ENCODE data around the gene GTF2F1.

Gene GTF2F1

DNA sequence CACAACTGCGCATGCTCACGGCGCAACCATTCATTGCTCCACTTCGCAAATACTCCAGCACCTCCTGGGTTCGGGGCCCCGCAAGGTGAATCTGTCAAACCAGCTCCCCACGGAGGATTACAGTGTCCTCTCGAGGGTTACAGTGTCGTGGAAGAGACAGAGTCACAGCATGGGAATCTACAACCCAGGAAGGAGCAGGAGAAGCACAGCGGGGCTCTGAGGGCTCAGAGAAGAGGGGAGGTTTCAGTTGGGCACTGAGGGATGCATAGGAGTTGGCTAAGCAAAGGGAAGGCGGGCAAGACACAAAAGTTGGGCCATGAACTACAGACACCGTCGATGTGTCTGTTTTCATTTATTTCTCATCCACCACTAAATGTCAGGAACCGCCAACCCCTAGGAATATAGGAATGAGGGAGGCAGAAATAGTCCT is 1.0 kb upstream of the GTF2F1 start:
- DNase-seq (ENCODE audit: low read depth, low spot score), result peak; percentile 92
- peak overlapping the region; percentile 95 for H3K4me3 ChIP-seq (ENCODE audit: low read length)

DNA sequence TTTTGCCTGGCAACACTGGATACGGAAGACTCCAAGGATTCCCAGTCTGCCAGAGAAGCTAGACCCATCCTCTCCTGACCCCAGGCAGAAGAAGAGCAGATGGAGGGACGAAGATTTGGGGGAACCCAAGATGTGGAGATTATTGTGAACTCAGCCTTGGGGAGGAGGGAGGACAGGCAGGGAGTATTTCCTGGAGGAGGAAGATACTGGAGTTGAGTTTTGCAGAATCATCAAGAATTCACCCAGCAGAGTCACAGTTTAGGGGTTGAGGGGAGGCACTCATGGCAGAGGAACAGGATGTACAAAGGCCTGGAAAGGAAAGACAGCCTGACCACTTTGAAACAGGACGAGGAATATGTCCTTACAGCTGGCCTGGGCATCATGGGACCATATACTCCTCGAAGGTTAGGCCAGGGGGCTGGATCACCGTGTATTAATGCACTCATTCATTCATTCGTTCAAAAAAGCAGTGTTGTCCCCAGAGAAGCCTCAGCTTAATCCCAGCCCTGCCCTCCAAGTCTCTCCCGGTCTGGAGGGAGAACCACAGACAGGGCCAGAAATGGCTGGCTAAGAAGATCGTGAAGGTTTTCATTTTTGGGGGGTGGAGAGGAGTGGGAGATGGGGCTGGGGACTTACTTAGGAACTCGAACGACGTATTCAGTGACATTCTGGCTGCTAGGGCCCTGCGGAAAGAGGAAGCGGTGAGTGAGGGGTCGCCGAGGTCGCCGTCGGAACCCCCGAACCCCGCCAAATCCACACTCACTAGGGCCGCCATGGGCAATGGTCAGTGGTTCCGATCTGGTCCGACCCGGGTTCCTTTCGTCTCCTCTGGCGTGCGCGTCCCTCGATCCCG is 517 bp downstream of the GTF2F1 start:
- H3K4me3 ChIP-seq (ENCODE audit: low read length), result peak overlapping the region; percentile 95
- no peak for DNase-seq (ENCODE audit: low read depth, low spot score)

DNA sequence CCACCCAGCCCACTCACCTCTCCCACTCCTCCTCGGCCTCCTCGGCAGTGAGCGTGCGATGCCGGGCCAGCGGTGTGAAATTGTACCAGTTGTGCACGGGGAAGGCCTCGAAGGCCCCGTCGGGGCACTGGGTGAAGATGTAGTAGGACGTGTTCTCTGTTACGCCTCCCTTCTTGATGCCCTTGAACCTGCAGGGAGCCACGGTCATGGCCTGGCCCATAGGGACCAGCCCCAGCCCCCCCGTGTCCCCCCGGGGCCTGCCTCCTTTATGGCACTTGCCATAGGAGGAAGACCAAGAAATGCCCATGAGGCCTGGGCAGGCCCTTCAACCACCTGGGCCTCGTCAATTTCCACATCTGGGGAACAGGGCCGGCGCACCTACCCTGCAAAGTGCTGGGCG is 5.6 kb downstream of the GTF2F1 start:
- no peak for DNase-seq (ENCODE audit: low read depth, low spot score)
- no peak overlapping the region for H3K4me3 ChIP-seq (ENCODE audit: low read length)

DNA sequence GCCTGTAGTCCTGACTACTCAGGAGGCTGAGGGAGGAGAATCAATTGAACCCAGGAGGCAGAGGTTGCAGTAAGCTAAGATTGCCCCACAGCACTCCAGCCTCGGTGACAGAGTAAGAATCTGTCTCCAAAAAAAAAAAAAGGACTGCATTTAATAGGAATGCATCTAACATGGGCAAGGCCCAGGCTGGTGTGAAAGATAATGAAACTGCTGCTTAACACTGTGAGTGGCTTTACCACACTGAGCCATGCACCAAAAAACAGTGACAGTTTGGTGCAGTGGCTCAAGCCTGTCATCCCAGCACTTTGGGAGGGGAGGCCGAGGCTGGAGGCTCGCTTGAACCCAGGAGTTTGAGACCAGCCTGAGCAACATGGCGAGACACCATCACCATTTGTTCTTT is 8.6 kb downstream of the GTF2F1 start:
- H3K4me3 ChIP-seq (ENCODE audit: low read length), result no peak overlapping the region
- no peak for DNase-seq (ENCODE audit: low read depth, low spot score)

DNA sequence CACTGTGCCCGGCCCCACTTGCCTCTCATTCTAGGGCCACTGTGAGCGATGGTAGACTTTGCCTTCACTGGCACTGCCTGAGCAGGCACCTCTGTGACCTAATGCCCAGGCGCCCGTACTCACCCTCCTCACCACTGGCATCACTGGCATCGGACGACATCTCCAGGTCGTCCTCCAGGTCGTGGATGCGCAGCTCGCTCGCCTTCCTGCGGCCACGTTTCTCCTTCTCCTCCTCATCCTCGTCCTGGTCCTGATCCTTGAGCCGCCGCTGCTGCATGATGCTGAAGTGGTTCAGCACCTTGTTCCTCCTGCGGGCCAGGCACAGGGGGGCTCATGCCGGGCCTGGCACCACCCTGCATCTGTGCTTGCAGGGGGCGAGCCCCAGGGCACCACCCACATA is 9.8 kb downstream of the GTF2F1 start:
- DNase-seq (ENCODE audit: low read depth, low spot score), result no peak
- H3K4me3 ChIP-seq (ENCODE audit: low read length), result no peak overlapping the region

DNA sequence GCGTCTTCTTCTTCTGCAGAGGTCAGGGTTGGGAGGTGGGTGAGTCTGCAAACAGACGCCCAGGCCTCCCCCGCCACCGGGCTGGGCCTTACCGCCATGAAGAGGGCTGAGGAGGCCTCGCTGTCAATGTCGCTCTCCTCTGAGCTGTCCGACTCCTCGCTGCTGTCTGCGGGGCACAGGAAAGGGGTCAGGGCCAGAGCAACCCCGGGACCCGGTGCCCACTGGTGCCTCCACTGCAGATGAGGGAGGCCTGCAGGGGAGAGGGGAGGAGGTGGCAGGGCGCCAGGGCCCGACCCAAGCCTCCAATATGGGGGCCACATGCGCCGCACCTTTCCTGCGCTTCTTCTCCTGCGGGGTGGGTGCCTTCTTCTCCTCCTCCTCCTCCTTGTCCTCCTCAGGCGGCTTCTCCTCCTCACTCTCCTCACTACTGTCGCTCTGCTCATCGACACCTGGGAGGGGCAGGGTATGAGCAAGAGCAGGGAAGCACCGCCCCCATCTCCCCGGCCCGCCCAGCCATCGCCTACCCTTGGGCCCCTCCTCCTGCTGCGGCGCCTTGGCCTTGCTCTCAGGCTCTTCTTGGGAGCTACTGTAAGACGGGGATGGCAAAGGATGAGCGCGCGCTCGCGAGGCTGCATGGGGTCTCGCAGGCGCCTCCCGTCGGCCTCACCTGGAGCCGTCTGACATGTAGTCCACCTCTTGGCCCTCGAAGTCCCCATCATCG is 11.8 kb downstream of the GTF2F1 start:
- no peak overlapping the region for H3K4me3 ChIP-seq (ENCODE audit: low read length)
- no peak for DNase-seq (ENCODE audit: low read depth, low spot score)

DNA sequence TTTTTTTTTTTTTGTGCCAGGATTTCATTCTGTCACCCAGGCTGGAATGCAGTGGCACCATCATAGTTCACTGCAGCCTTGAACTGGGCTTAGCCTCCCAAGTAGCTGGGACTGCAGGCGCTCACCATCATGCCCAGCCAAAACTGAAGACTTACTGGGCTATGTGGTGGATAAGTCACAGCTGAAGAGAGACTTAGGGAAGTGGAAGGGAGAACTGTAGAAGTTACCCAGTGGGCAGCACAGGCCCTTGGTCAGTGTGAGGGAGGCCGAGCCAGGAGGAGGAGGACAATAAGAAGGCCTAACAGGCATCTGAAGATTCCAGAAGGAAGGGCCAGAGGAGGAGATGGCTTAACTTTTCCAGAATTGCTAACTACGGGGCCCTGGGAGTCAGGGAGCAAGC is 13.2 kb downstream of the GTF2F1 start:
- no peak for DNase-seq (ENCODE audit: low read depth, low spot score)
- no peak overlapping the region for H3K4me3 ChIP-seq (ENCODE audit: low read length)

DNA sequence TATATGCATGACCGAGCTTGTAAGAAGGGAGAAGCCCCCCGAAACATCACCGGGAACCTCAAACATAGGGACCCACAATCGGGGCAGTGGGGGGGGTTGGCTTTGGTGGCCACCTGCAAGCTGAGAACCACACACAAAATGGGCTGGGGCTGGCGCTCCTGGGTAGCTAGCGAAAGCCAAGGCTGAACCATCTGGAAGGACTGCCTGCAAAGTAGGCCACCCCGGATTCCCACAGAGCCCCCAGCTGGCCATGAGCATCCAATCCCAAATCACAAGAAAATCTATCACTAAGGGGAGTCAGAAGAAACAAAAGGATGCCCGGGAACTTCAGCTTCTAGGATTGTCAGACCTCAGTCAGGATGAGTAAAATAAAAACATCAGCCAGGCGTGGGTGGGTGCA is 14.5 kb downstream of the GTF2F1 start:
- no peak for DNase-seq (ENCODE audit: low read depth, low spot score)
- H3K4me3 ChIP-seq (ENCODE audit: low read length), result no peak overlapping the region

DNA sequence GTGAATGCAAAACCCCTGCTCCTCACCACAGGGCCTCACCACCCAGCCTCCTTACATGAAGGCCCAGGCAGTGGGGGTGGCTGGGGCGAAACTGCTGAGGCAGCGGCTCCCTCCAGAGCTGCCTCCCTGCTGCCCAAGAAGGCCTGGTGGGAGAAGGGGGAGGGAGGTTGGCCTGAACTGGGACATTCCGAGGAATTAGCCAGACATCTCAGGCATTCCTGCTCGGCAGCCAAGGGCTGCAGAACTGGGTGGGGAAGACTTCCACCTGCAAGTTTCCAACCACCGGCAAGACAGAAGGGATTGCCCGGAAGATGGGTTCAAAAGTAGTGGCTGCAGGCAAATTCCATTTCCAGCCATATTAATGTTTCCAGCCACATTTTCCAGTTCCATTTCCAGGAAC is 14.9 kb downstream of the GTF2F1 start:
- DNase-seq (ENCODE audit: low read depth, low spot score), result no peak
- no peak overlapping the region for H3K4me3 ChIP-seq (ENCODE audit: low read length)

DNA sequence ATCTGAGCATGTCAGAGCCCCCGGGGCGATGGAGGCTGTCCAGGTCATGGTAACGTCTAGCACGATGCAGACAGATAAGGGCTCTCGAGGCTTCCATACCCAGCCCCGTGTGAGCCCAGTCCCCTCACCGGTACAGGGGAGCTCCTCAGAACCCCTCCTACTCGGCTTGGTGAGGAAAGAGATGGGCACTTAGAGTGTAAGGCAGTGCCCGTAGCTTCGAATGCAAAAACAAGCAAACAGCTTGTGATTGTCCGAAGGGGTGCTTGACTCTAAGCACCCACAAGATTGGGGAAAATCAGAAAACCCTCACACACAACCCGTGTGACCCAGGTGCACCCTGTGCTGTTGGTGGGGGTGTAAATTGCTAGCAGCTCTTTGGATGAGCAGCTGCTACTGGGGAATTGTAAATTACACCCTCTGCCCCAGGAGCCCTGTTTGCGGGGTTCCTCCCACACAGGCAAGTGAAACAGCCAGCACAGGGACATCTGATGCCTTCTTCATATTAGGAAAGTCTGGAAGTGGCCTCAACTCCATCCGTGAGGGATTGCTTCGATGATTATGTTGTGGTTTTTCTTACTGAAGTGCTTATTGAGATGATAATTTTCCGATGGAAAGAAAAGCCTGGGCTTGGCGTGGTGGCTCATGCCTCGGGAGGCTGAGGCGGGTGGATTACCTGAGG is 16.3 kb downstream of the GTF2F1 start:
- H3K4me3 ChIP-seq (ENCODE audit: low read length), result no peak overlapping the region
- DNase-seq (ENCODE audit: low read depth, low spot score), result no peak

DNA sequence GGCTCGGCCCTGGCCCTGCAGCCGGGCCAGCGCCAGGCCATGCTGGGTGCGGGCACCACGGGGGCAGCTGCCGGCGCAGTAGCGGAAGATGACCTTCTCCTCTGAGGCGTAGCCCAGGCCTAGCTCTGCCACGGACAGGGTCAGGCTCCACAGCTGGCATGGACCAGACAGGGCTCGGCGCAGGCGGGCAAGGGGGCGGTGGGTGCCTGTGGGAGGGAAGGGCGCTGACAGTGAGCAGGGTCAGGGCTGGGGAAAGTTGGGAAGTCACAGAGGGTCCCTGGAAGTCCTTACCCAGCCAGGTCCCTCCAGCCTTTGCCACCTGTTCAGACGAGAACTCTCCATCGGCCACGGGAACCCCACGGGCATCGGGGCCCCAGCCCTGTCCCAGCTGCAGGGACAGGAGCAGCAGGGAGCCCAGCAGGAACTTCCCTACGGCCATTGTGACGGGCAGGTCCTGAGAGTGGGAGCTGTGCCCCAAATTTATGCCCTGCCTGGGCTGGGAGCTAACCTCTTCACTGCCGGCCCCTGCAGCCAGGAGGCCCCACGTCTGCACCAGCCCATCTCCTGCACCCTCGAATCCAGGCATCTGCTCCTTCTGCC is 17.5 kb downstream of the GTF2F1 start, which contains the start of gene PSPN:
PSPN (minus strand) TSS at position 523 of the 600 bp plus-strand sequence; CDS start at position 439, 84 bp downstream.
- H3K4me3 ChIP-seq (ENCODE audit: low read length), result no peak within 1 kb of the TSS
- no peak for DNase-seq (ENCODE audit: low read depth, low spot score)

DNA sequence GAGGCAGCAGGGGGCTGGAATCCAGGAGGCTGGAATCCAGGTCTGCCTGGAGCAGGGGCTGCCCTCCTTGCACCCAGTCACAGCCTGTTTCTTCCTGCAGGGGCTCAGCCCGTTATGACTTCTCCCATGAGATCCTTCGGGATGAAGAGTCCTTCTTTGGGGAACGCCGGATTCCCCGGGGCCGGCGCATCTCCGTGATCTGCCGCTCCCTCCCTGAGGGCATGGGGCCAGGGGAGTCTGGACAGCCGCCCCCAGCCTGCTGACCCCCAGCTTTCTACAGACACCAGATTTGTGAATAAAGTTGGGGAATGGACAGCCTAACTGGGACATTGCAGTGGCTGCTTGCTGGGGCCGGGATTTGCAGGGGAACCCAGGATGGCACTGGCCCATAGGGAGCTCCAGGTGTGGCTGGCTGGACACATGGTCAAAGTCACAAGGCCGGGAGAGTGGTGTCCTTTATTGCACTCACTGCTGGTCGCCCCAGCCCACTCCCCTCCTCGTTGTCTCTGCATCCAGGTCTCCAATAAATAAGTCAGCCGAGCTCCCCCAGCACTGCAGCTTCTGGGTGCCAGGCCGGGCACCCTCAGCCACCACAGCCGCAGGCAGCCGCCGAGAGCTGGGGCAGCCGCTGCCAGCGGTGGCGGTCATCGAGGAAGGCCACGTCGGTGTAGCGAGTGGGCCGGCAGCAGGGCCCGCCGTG is 18.1 kb downstream of the GTF2F1 start:
- no peak for DNase-seq (ENCODE audit: low read depth, low spot score)
- H3K4me3 ChIP-seq (ENCODE audit: low read length), result no peak overlapping the region

DNA sequence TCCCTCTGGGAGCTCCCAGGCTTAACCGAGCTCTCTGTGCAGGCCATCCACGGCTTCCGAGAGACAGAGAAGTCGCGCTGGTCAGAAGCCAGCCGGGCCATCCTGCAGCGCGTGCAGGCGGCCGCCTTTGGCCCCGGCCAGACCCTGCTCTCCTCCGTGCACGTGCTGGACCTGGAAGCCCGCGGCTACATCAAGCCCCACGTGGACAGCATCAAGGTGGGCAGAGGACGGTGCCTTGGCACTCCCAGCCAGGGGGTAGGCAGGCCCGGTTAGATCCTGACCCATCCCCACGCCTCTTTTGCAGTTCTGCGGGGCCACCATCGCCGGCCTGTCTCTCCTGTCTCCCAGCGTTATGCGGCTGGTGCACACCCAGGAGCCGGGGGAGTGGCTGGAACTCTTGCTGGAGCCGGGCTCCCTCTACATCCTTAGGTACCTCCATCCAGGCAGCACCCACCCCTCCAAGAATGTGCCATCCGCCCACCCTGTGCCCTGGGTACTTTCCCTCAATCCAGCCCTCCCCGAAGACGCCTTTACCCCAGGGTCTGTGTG is 18.7 kb downstream of the GTF2F1 start:
- DNase-seq (ENCODE audit: low read depth, low spot score), result no peak
- H3K4me3 ChIP-seq (ENCODE audit: low read length), result peak overlapping the region; percentile 58

DNA sequence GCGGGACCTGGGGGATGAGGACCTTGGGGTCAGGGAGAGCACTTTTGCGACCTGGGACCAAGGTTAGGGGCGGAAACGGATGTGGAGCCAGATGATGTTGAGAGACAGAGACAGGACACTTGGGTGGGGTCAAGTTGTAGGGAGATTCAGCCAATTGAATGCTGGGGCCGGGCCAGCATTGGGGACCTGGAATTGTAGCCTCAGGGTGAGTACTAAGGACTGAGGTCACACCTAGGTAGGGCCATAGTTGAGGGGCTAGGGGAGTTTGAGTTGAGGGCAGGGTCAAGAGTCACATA is 19.2 kb downstream of the GTF2F1 start:
- no peak for DNase-seq (ENCODE audit: low read depth, low spot score)
- peak overlapping the region; percentile 58 for H3K4me3 ChIP-seq (ENCODE audit: low read length)

DNA sequence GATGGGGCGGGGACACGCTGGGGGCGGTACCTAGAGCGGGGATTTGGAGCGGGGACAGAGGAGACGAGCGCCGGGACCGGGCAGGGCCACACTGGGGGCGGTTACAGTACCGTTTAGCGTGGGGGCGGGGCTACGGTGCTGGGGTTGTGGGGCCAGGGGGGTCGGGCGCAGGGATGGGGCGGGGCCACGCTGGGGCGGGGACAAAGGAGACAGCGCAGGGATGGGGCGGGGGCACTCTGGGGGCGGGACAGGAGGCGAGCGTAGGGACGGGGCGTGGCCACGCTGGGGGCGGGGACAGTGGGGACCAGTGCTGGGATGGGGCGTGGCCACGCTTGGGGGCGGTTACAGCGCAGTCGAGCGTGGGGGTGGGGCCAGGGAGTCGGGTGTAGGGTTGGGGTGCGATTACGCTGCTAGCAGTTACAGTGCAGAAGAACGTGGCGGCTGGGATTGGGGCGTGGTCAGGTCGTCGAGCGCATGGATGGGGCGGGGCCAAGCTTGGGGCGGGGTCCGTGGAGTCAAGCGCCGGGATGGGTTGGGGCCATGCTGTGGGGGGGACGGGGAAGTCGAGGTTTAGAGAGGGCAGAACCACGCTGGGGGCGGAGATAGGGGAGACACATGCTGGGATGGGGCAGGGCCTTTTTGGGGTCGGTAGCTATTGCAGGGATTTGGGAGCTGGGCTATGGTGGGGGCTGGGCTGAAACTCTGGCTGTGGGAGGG is 19.7 kb downstream of the GTF2F1 start:
- peak; percentile 96 for DNase-seq (ENCODE audit: low read depth, low spot score)
- peak overlapping the region; percentile 70 for H3K4me3 ChIP-seq (ENCODE audit: low read length)

DNA sequence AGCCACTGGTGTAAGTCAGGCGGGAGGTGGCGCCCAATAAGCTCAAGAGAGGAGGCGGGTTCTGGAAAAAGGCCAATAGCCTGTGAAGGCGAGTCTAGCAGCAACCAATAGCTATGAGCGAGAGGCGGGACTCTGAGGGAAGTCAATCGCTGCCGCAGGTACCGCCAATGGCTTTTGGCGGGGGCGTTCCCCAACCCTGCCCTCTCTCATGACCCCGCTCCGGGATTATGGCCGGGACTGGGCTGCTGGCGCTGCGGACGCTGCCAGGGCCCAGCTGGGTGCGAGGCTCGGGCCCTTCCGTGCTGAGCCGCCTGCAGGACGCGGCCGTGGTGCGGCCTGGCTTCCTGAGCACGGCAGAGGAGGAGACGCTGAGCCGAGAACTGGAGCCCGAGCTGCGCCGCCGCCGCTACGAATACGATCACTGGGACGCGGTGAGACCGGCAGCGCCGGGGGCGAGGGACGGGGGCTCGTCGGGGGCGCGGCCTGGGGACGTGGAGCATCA is 20.3 kb downstream of the GTF2F1 start, which contains the start of gene ALKBH7:
ALKBH7 (plus strand) TSS at position 201 of the 502 bp plus-strand sequence; CDS start at position 228, 27 bp downstream.
- H3K4me3 ChIP-seq (ENCODE audit: low read length), result peak within 1 kb of the TSS; percentile 70
- DNase-seq (ENCODE audit: low read depth, low spot score), result peak; percentile 100

DNA sequence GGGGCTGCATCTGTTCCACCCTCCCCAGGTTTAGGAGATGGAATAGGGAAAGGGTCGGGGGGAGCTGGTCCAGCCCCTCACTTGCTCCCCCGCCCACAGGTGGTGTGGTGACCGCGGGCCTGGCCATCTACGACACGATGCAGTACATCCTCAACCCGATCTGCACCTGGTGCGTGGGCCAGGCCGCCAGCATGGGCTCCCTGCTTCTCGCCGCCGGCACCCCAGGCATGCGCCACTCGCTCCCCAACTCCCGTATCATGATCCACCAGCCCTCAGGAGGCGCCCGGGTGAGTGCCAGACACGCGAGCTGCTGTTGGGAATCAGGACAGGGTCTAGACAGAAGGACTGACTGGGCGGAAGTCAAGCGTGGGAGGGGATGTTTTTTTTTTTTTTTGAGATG is 28.6 kb downstream of the GTF2F1 start:
- DNase-seq (ENCODE audit: low read depth, low spot score), result no peak
- no peak overlapping the region for H3K4me3 ChIP-seq (ENCODE audit: low read length)

DNA sequence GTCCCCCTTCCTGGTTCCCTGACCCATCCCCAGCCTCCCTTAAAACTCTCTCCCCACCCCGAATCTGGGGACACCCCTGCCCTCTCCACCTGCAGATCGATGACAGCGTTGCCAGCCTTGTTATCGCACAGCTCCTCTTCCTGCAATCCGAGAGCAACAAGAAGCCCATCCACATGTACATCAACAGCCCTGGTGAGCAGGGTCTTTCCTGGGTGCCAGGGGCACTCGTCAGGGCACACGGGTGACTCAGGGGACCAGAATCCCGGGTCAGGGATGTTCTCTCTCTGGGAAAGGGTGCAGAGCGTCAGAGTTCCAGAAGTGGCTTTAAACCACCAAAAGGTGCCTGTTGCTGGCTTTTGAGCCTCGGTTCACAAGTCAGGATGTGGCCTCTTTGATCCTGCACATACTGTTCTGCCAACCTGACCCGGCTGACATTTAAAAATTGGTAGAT is 30.6 kb downstream of the GTF2F1 start:
- DNase-seq (ENCODE audit: low read depth, low spot score), result peak; percentile 90
- peak overlapping the region; percentile 65 for H3K4me3 ChIP-seq (ENCODE audit: low read length)
